Spleen (tissue), 11 donors: ENCODE measurements around the gene ST6GALNAC2. TPM values are rescaled to one million over a fixed set of nuclear protein-coding genes. Genes with fewer than 3 reads are reported as not detected.

Source experiments
- DNase-seq: peaks from one replicate; pipeline ENCODE4 v3.0.0-alpha.2; 2020
- H3K27ac ChIP-seq, 8 donors: fragments of 200-600 bp; sonication (generic) in 7 of 8; 1 replicate in 4 of 8; 2 replicates in 4 of 8; pipeline versions ENCODE4 v1.5.0 to v1.8.0; 2016 to 2021; ENCODE audit warnings: inconsistent platforms in 4 of 8, mild to moderate bottlenecking in 4 of 8, moderate library complexity in 1 of 8
- H3K27me3 ChIP-seq, 7 donors: fragments of 200-600 bp; sonication (generic) in 6 of 7; replicated peaks in 1 of 7; 1 replicate in 4 of 7; 2 replicates in 3 of 7; pipeline versions ENCODE4 v1.5.0 to v1.8.0; 2016 to 2021; ENCODE audit warnings: inconsistent platforms in 3 of 7, mild to moderate bottlenecking in 1 of 7
- H3K36me3 ChIP-seq, 6 donors: fragments of 200-600 bp; sonication (generic) in 5 of 6; 1 replicate in 4 of 6; 2 replicates in 2 of 6; pipeline versions ENCODE4 v1.5.0 to v1.8.0; 2016 to 2021; ENCODE audit warnings: inconsistent platforms in 2 of 6
- H3K4me1 ChIP-seq, 6 donors: fragments of 200-600 bp; sonication (generic) in 5 of 6; 1 replicate in 3 of 6; 2 replicates in 3 of 6; pipeline versions ENCODE4 v1.5.0 to v1.8.0; 2016 to 2021; ENCODE audit warnings: inconsistent platforms in 3 of 6
- H3K4me3 ChIP-seq, 8 donors: fragments of 200-600 bp; sonication (generic) in 7 of 8; 1 replicate in 4 of 8; 2 replicates in 4 of 8; pipeline versions ENCODE4 v1.5.0 to v1.8.0; 2016 to 2021; ENCODE audit warnings: inconsistent platforms in 4 of 8, mild to moderate bottlenecking in 4 of 8, moderate library complexity in 2 of 8
- H3K9me3 ChIP-seq, 8 donors: fragments of 200-600 bp; sonication (generic) in 7 of 8; 1 replicate in 4 of 8; 2 replicates in 4 of 8; pipeline versions ENCODE4 v1.5.0 to v1.8.0; 2016 to 2021; ENCODE audit warnings: inconsistent platforms in 4 of 8
- CTCF ChIP-seq, 11 experiments: fragments of 200-600 bp in 7 of 11; fragments of 450-650 bp in 4 of 11; sonication (generic) in 4 of 11; IDR thresholded peaks in 8 of 11; conservative IDR thresholded peaks in 3 of 11; 1 replicate in 7 of 11; 2 replicates in 4 of 11; pipeline versions ENCODE4 v1.4.0 to v1.8.0; 2016 to 2021; ENCODE audit warnings: antibody characterized with exemption in 11 of 11, inconsistent platforms in 4 of 11, mild to moderate bottlenecking in 1 of 11
- POLR2A ChIP-seq, 3 donors: fragments of 450-650 bp; IDR thresholded peaks; one replicate each; pipeline ENCODE4 v1.5.1; 2017; ENCODE audit warnings: antibody characterized with exemption in 3 of 3, mild to moderate bottlenecking in 1 of 3
- POLR2AphosphoS5 ChIP-seq, 3 donors: sonication (generic); formaldehyde crosslinking; IDR thresholded peaks; one replicate each; pipeline ENCODE4 v1.5.1; 2017; ENCODE audit warnings: antibody characterized with exemption in 3 of 3
- WGBS, 5 donors: extraction: QIAGEN DNeasy Blood & Tissue Kit in 3 of 5; methylation state at CpG; one replicate each; pipeline versions ENCODE4 v1.1.5 to v1.1.7; 2013 to 2018; 5-methylcytosine and 5-hydroxymethylcytosine counted together
- intact Hi-C: fragments of 100-400 bp; cut with DNase I; formaldehyde crosslinking; loops from one replicate; pipeline ENCODE4 v1.15.0; 2023; ENCODE audit warnings: low total_unique reads
- polyA plus RNA-seq, 3 donors: library from polyadenylated mRNA; stranded (reverse); fragments of 200-250 nt; gene quantifications; one replicate each; pipeline ENCODE4 v1.2.1, GENCODE V29; 2013
- total RNA-seq, 7 donors: library from RNA; depleted of rRNA in 3 of 7; stranded (reverse); fragments of >200 nt in 3 of 7; fragmentation: NEBNext Ultra II Directional in 4 of 7; extraction: Animal tissue kit (Norgen Biotek cat#: 25700) in 4 of 7; gene quantifications; one replicate each; pipeline versions ENCODE4 v1.1.0 to v1.2.1, GENCODE V29; 2016 to 2021
- donor health status: healthy with polysubstance abuse.
- donor health status: DM: no; HTN: no; CAD: no; lungs with moderate emphysema.
- donor health status: DM: no; HTN: no; CAD: no.
- donor health status: Bipolar disorder and iron deficiency.
- donor health status: healthy.
- donor health status: DM: no; HTN: no; CAD: no.
- donor health status: DM: yes; HTN: yes; CAD: no.

Gene ST6GALNAC2
- total and polyA plus RNA-seq, 10 donors, result 1.1 to 15.7 (median 8.7) TPM

DNA sequence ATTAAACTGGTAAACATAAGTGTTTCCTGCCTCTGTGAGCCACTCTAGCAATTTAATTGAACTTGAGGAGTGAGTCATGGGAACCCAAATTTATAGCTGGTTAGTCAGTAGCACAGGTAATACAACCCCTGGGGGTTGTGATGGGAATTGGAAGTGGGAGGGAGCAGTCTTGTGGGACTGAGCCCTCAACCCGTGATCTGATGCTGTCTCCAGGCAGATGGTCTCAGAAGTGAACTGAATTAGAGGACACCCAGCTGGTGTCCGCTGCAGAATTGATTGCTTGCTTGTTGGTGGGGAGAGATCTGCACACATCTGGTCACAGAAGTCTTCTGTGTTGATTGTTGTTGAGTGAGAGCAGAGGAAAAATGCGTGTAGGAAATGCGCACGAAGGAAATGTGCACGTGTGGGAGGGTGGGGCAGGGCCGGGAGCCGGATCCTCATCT, 7.7 kb upstream of the ST6GALNAC2 start:
- Histone ChIP-seq H3K27ac (no peak overlapping the region), H3K4me3 (no peak overlapping the region), H3K36me3 (no peaks in the 10 kb centered on the region), H3K9me3 (no peaks in the 10 kb centered on the region), H3K4me1 (peaks cover 5 to 14% (median 12%) of the 10 kb centered on the region in 6 donors), H3K27me3 (peaks cover 0 to 24% (median 0%) of the 10 kb centered on the region in 7 donors)
- no peak for DNase-seq
- TF ChIP-seq POLR2A (IDR thresholded peaks at IDR 0.05) (no peak), CTCF (IDR thresholded peaks at IDR 0.05 in 8 of 11, conservative IDR thresholded peaks at IDR 0.05 in 3 of 11) (no peak), POLR2AphosphoS5 (IDR thresholded peaks at IDR 0.05) (no peak)
- intact Hi-C loops, result no loop called here
- 81 to 89% (median 86%) methylated on average over 8 of the region's 8 CpGs for WGBS, 5 donors

DNA sequence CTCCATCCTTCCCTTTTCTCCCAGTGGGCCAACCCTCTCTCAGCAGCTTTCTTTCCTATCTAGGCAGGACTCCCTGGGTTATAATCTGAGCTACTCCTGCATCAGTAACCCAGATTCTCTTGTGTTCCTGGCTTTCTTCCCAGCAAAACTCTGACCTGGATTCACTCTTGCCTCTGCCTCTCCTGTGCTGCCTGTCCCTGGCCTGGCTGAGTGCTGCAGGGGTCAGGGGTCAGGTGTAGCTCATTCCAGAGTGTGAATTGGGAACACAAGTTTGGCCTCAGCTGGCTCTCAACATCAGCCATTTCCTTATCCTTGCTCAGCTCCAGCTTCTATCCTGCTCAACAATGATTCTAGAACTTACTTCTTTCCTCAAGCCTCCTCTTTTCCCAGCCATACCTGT, 2.5 kb upstream of the ST6GALNAC2 start:
- Histone ChIP-seq H3K27me3 (peaks cover 0 to 60% (median 12%) of the 10 kb centered on the region in 7 donors), H3K36me3 (no peaks in the 10 kb centered on the region), H3K9me3 (no peaks in the 10 kb centered on the region), H3K4me3 (no peak overlapping the region), H3K27ac (no peak overlapping the region), H3K4me1 (peaks cover 7 to 34% (median 29%) of the 10 kb centered on the region in 6 donors)
- no peak for TF ChIP-seq CTCF (IDR thresholded peaks at IDR 0.05 in 8 of 11, conservative IDR thresholded peaks at IDR 0.05 in 3 of 11)
- no peak for TF ChIP-seq POLR2A (IDR thresholded peaks at IDR 0.05)
- no peak for TF ChIP-seq POLR2AphosphoS5 (IDR thresholded peaks at IDR 0.05)
- intact Hi-C loops, result no loop called here
- no peak for DNase-seq

DNA sequence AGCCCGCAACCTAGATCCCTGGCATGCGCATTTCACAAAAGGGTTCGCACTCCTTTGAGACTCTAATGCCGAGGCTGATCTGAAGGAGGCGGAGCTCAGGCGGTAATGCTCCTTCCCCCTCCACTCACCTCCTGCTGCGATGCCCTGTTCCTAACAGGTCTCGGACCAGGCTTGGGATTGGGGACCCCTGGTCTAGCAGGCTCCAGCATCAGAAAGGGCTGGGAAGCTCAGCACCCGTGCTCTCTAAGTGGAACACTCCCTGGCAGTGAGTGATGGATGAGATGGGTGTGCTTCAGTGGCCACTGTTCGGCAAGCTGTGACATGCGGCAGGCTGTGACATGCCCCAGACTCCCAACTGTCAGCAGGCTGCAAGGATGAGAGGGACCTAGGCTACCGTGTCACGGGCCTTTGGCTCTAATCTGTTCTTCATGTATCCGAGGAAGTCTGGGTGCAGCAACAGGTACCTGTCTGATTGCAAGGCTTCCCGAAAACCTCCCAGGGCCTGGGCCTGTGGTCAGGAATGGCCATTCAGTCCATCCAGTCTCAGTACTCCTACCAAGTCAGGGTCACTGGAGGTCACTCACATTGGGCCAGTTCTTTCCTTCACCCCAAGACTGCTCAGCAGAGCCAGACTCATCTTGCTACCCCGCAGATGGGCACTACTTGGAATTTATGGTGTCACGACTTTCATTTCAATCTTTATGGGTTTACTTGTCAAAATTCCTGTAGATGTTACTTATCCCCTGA, 1.3 kb upstream of the ST6GALNAC2 start:
- Histone ChIP-seq H3K9me3 (no peaks in the 10 kb centered on the region), H3K4me1 (peaks cover 7 to 34% (median 29%) of the 10 kb centered on the region in 6 donors), H3K27ac (no peak overlapping the region), H3K36me3 (no peaks in the 10 kb centered on the region), H3K27me3 (peaks cover 0 to 60% (median 12%) of the 10 kb centered on the region in 7 donors), H3K4me3 (peak overlapping the region in 3 of 8 donors; percentile 62 to 74 (median 62))
- intact Hi-C loops, result no loop called here
- no peak for TF ChIP-seq POLR2AphosphoS5 (IDR thresholded peaks at IDR 0.05)
- no peak for TF ChIP-seq CTCF (IDR thresholded peaks at IDR 0.05 in 8 of 11, conservative IDR thresholded peaks at IDR 0.05 in 3 of 11)
- no peak for TF ChIP-seq POLR2A (IDR thresholded peaks at IDR 0.05)
- WGBS, 5 donors, result 27 to 49% (median 36%) methylated on average over 9 to 17 of the region's 17 CpGs
- DNase-seq, result no peak

DNA sequence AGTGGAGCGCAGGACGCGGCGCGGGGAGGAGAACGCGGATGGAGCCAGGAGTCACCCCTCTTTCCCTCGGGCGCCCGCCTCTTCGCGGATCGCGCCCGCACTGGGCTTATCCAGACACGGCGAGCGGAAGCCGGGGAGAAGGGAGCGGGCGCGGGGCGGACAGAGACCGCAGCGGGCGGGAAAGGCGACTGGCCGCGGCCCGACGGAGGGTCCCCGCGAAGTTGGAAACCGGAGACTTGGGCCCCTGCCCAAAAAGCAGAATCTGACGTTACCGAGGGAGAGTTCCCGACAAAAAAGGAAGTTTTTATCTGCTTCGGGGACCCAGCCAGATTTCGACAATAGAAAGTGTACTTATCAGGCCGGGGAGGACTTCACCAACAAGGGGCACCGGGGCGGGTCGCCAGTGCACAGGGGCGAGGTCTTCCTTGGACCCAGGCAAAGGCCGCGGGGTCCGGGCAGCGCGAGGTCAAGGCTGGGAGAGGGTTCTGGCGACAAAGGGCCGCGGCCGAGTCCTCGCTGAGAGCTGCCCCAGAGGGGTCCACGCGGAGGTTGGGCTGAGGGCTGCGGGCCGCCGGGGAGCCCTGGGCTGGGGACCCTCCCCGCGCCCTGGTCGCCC, 519 bp downstream of the ST6GALNAC2 start:
- H3K27me3 ChIP-seq, result peaks cover 0 to 60% (median 12%) of the 10 kb centered on the region in 7 donors
- WGBS, 5 donors, result 0 to 3% (median 1%) methylated on average over 25 to 62 of the region's 62 CpGs
- peak overlapping the region; percentile 42 to 74 (median 57) for H3K4me3 ChIP-seq
- H3K9me3 ChIP-seq, result no peaks in the 10 kb centered on the region
- TF ChIP-seq POLR2A (IDR thresholded peaks at IDR 0.05) (no peak), CTCF (IDR thresholded peaks at IDR 0.05 in 8 of 11, conservative IDR thresholded peaks at IDR 0.05 in 3 of 11) (no peak), POLR2AphosphoS5 (IDR thresholded peaks at IDR 0.05) (peak; percentile 21 to 72 (median 58))
- H3K36me3 ChIP-seq, result no peaks in the 10 kb centered on the region
- H3K27ac ChIP-seq, result peak overlapping the region; percentile 19 to 87 (median 74)
- peaks cover 7 to 34% (median 29%) of the 10 kb centered on the region in 6 donors for H3K4me1 ChIP-seq
- intact Hi-C loops, result no loop called here
- peak; percentile 86 for DNase-seq
